ENCODE measurements around the gene APC2. TPM values are rescaled to one million over a fixed set of nuclear protein-coding genes. Genes with fewer than 3 reads are reported as not detected.

The APC2 gene
- total RNA-seq, 2 experiments from 2014 or later: 0.57 to 5.5 TPM

GRCh38 chr19:1483131-1483978 is 33.4 kb downstream of the APC2 start:
- Histone ChIP-seq H3K9me3 (ENCODE audit: low read length) (no peaks in the 10 kb centered on the region), H3K9me2 (ENCODE audit: insufficient read depth, low read length) (no peaks in the 10 kb centered on the region), H3K36me3 (ENCODE audit: insufficient read depth, low read length) (no peaks in the 10 kb centered on the region), H3K79me2 (ENCODE audit: insufficient read depth, low read depth, low read length) (peaks cover 3% of the 10 kb centered on the region), H2AFZ (ENCODE audit: low read length) (no peak overlapping the region), H3K4me1 (ENCODE audit: insufficient read depth, low read length, poor library complexity, severe bottlenecking) (peaks cover 6% of the 10 kb centered on the region), H3K4me2 (ENCODE audit: low read length) (no peak overlapping the region), H3K4me3 (ENCODE audit: low read depth, low read length, poor library complexity, severe bottlenecking) (no peak overlapping the region), H4K20me1 (ENCODE audit: insufficient read depth, low read length) (no peaks in the 10 kb centered on the region), H3K27ac (ENCODE audit: low read depth, low read length, poor library complexity, severe bottlenecking) (no peak overlapping the region)
- ChIA-PET CTCF (ENCODE audit: unreplicated experiment) (no interaction called here), POLR2A (no interaction called here)
- BruUV-seq (replicated peaks): no TSS peak
- intact Hi-C loops (cut with micrococcal nuclease; ENCODE audit: unreplicated experiment): no loop called here
- no peak for DNase-seq (ENCODE audit: low spot score)
- TF ChIP-seq CTCF (conservative IDR thresholded peaks at IDR 0.05; ENCODE audit: low read length) (no peak), EZH2phosphoT487 (IDR thresholded peaks at IDR 0.05; ENCODE audit: borderline replicate concordance, low read depth, low read length) (no peak)

GRCh38 chr19:1483979-1484428 is 34.1 kb downstream of the APC2 start:
- intact Hi-C loops (cut with micrococcal nuclease; ENCODE audit: unreplicated experiment): no loop called here
- Histone ChIP-seq H3K79me2 (ENCODE audit: insufficient read depth, low read depth, low read length) (no peaks in the 10 kb centered on the region), H3K9me3 (ENCODE audit: low read length) (no peaks in the 10 kb centered on the region), H3K9me2 (ENCODE audit: insufficient read depth, low read length) (no peaks in the 10 kb centered on the region), H3K4me2 (ENCODE audit: low read length) (no peak overlapping the region), H3K4me3 (ENCODE audit: low read depth, low read length, poor library complexity, severe bottlenecking) (no peak overlapping the region), H3K36me3 (ENCODE audit: insufficient read depth, low read length) (no peaks in the 10 kb centered on the region), H3K4me1 (ENCODE audit: insufficient read depth, low read length, poor library complexity, severe bottlenecking) (peaks cover 6% of the 10 kb centered on the region), H4K20me1 (ENCODE audit: insufficient read depth, low read length) (no peaks in the 10 kb centered on the region), H2AFZ (ENCODE audit: low read length) (no peak overlapping the region), H3K27ac (ENCODE audit: low read depth, low read length, poor library complexity, severe bottlenecking) (no peak overlapping the region)
- POLR2A ChIA-PET: no interaction called here
- no TSS peak for BruUV-seq (replicated peaks)
- CTCF ChIA-PET (ENCODE audit: unreplicated experiment): no interaction called here
- TF ChIP-seq EZH2phosphoT487 (IDR thresholded peaks at IDR 0.05; ENCODE audit: borderline replicate concordance, low read depth, low read length): no peak
- TF ChIP-seq CTCF (conservative IDR thresholded peaks at IDR 0.05; ENCODE audit: low read length): no peak
- no peak for DNase-seq (ENCODE audit: low spot score)
